Keratinocyte (primary cell): ENCODE data around the gene THAP9. TPM values are rescaled to one million over a fixed set of nuclear protein-coding genes. Genes with fewer than 3 reads are reported as not detected.

ENCODE experiments used
- DNase-seq: peaks from one replicate; pipeline ENCODE4 v3.0.0-alpha.2; 2011; ENCODE audit warnings: low read depth, missing footprints, low spot score
- FAIRE-seq: peaks from 2 replicates; lab custom pipeline; 2011; peaks lifted over from hg19 to GRCh38; lab: Jason Lieb, UNC
- H2AFZ ChIP-seq: 2 replicates; pipeline ENCODE4 v1.6.0; 2012; ENCODE audit warnings: low read length, control low read depth, inconsistent platforms; ENCODE audit not compliant: control insufficient read depth
- H3K27ac ChIP-seq: 2 replicates; pipeline ENCODE4 v1.5.1; 2011; ENCODE audit warnings: low read length; ENCODE audit not compliant: control insufficient read depth, insufficient read depth
- H3K27me3 ChIP-seq: 3 replicates; pipeline ENCODE4 v1.6.0; 2011; ENCODE audit warnings: low read length; ENCODE audit not compliant: control insufficient read depth, insufficient read depth; ENCODE audit errors: extremely low read depth
- H3K36me3 ChIP-seq, 2 experiments: 2 replicates in 1 of 2; 3 replicates in 1 of 2; pipeline ENCODE4 v1.5.1; 2011; ENCODE audit warnings: low read length in 2 of 2, mild to moderate bottlenecking in 1 of 2; ENCODE audit not compliant: control insufficient read depth in 2 of 2, insufficient read depth in 2 of 2; ENCODE audit errors: extremely low read depth in 1 of 2
- H3K4me1 ChIP-seq: 3 replicates; pipeline ENCODE4 v1.5.1; 2011; ENCODE audit warnings: low read length; ENCODE audit not compliant: control insufficient read depth, insufficient read depth; ENCODE audit errors: extremely low read depth
- H3K4me2 ChIP-seq: 3 replicates; pipeline ENCODE4 v1.6.0; 2011; ENCODE audit warnings: low read depth, low read length; ENCODE audit not compliant: control insufficient read depth, insufficient read depth; ENCODE audit errors: extremely low read depth
- H3K4me3 ChIP-seq, 3 experiments: fragments of 200-600 bp in 1 of 3; sonication (generic) in 1 of 3; 2 replicates in 2 of 3; 3 replicates in 1 of 3; pipeline ENCODE4 v1.5.1; 2011 to 2016; ENCODE audit warnings: low read length in 3 of 3, mild to moderate bottlenecking in 3 of 3, control low read depth in 2 of 3, inconsistent platforms in 1 of 3, low read depth in 1 of 3, mixed read lengths in 1 of 3, mixed run types in 1 of 3, moderate library complexity in 1 of 3; ENCODE audit not compliant: control insufficient read depth in 2 of 3, insufficient read depth in 2 of 3; ENCODE audit errors: extremely low read depth in 1 of 3
- H3K79me2 ChIP-seq: 2 replicates; pipeline ENCODE4 v1.6.0; 2012; ENCODE audit warnings: low read length; ENCODE audit not compliant: control insufficient read depth, insufficient read depth
- H3K9ac ChIP-seq: 3 replicates; pipeline ENCODE4 v1.6.0; 2011; ENCODE audit warnings: low read length; ENCODE audit not compliant: control insufficient read depth, insufficient read depth; ENCODE audit errors: extremely low read depth
- H3K9me1 ChIP-seq: 3 replicates; pipeline ENCODE4 v1.6.0; 2011; ENCODE audit warnings: low read length; ENCODE audit not compliant: control insufficient read depth, insufficient read depth; ENCODE audit errors: extremely low read depth
- H3K9me3 ChIP-seq: 2 replicates; pipeline ENCODE4 v1.5.1; 2012; ENCODE audit warnings: low read depth, low read length; ENCODE audit not compliant: control insufficient read depth
- H4K20me1 ChIP-seq: 3 replicates; pipeline ENCODE4 v1.6.0; 2011; ENCODE audit warnings: low read length; ENCODE audit not compliant: control insufficient read depth, insufficient read depth; ENCODE audit errors: extremely low read depth
- EZH2 ChIP-seq: IDR thresholded peaks from one replicate; pipeline ENCODE4 v1.6.1; 2012; ENCODE audit warnings: inconsistent platforms, mild to moderate bottlenecking, low read length, moderate library complexity
- dilution Hi-C: fragments of 300-500 bp; cut with MboI; formaldehyde crosslinking; loops from one replicate; pipeline ENCODE4 v1.7.0; 2020; ENCODE audit warnings: low sequenced_read_pairs; ENCODE audit not compliant: extremely low pct_ligation_motif_present
- polyA plus RNA-seq, 5 experiments: library from polyadenylated mRNA; depleted of rRNA in 3 of 5; stranded (reverse) in 3 of 5; stranded (forward) in 1 of 5; unstranded in 1 of 5; fragments of >200 nt; gene quantifications; 1 replicate in 1 of 5; 2 replicates in 3 of 5; 3 replicates in 1 of 5; pipeline versions ENCODE4 v1.2.1 to v1.2.3, GENCODE V29; 2011 to 2012; ENCODE audit warnings: missing spikeins in 2 of 5, low read depth in 1 of 5, low replicate concordance in 1 of 5
- TF ChIP-seq, protein P1 (sequence below), 3 experiments: IDR thresholded peaks in 1 of 3; conservative IDR thresholded peaks in 1 of 3; optimal IDR thresholded peaks in 1 of 3; 2 replicates in 2 of 3; 3 replicates in 1 of 3; pipeline versions ENCODE3 to v1.5.1; 2011; ENCODE audit warnings: low read length in 3 of 3, mild to moderate bottlenecking in 3 of 3, moderate library complexity in 2 of 3, control low read depth in 1 of 3, inconsistent platforms in 1 of 3; ENCODE audit not compliant: insufficient read depth in 2 of 3; ENCODE audit errors: extremely low read depth in 1 of 3

THAP9 gene
- polyA plus RNA-seq, 1 donor (not counting 4 experiments of a cell fraction or from before 2014, with no cell fraction given), result 1.9 TPM

- no peak overlapping the region for H3K9ac ChIP-seq
- dilution Hi-C loops, result no loop called here
- no peaks in the 10 kb centered on the region for H4K20me1 ChIP-seq
- FAIRE-seq, result no peak
- peaks cover 64% of the 10 kb centered on the region for H3K79me2 ChIP-seq
- no peaks in the 10 kb centered on the region for H3K27me3 ChIP-seq
- H3K9me3 ChIP-seq, result no peaks in the 10 kb centered on the region
- H2AFZ ChIP-seq, result no peak overlapping the region
- no peak overlapping the region for H3K27ac ChIP-seq
- H3K4me3 ChIP-seq, result no peak overlapping the region
- no peak overlapping the region for H3K4me2 ChIP-seq
- no peak for DNase-seq
- TF ChIP-seq EZH2, result no peak
- H3K36me3 ChIP-seq, result peaks cover 19 to 27% of the 10 kb centered on the region in 2 experiments
- H3K4me1 ChIP-seq, result peaks cover 27% of the 10 kb centered on the region
- no peaks in the 10 kb centered on the region for H3K9me1 ChIP-seq
Observed at GRCh38 chr4:82896755-82897154, 3.8 kb upstream of the THAP9 start.

DNA sequence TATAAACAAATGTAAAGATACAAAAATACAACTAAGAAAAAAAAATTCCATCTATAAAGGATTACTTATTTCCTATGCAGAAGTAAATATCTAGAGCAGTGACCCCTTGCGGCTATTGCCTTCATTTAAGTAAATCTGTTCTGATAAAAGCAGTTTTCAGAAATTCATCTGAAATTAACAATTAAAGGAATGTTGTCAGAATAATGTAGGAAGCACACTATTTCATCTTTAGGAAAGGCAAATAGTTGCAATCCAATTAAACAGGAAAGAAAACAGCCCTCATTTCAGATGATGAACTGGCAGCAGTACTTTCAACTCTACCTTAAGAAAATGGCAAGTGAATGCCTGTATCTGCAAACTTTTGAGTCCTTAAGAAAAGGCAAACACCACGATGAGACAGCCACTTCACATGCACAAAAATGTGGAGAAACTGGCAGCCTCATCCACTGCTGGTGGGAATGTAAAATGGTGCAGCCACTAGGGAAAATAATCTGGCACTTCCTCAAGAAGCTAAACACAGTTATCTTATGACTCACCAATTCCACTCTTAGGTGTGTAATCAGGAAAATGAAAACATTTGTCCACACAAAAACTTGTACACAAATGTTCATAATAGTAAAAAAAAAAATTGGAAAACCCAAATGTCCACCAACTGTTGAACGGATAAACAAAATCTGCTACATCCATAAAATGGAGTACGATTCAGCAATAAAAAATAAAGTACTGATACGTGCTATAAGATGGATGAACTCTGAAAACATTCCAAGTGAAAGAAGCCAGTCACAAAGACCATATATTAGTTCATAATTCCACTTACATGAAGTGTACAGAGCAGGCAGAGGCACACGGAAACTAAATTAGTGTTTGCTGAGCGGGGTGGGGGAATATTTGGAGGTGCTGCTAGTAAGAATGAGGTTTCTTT, 2.0 kb upstream of the THAP9 start:
- no peaks in the 10 kb centered on the region for H4K20me1 ChIP-seq
- DNase-seq (no peak), FAIRE-seq (peak; percentile 83)
- peak overlapping the region; percentile 78 for H3K4me2 ChIP-seq
- no peak overlapping the region for H2AFZ ChIP-seq
- H3K9me1 ChIP-seq, result no peaks in the 10 kb centered on the region
- dilution Hi-C loops, result no loop called here
- H3K9ac ChIP-seq, result peak overlapping the region; percentile 92
- peaks cover 21% of the 10 kb centered on the region for H3K4me1 ChIP-seq
- H3K36me3 ChIP-seq, result peaks cover 17 to 23% of the 10 kb centered on the region in 2 experiments
- TF ChIP-seq, protein P1, sequence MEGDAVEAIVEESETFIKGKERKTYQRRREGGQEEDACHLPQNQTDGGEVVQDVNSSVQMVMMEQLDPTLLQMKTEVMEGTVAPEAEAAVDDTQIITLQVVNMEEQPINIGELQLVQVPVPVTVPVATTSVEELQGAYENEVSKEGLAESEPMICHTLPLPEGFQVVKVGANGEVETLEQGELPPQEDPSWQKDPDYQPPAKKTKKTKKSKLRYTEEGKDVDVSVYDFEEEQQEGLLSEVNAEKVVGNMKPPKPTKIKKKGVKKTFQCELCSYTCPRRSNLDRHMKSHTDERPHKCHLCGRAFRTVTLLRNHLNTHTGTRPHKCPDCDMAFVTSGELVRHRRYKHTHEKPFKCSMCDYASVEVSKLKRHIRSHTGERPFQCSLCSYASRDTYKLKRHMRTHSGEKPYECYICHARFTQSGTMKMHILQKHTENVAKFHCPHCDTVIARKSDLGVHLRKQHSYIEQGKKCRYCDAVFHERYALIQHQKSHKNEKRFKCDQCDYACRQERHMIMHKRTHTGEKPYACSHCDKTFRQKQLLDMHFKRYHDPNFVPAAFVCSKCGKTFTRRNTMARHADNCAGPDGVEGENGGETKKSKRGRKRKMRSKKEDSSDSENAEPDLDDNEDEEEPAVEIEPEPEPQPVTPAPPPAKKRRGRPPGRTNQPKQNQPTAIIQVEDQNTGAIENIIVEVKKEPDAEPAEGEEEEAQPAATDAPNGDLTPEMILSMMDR (optimal IDR thresholded peaks at IDR 0.05 in 1 of 3, IDR thresholded peaks at IDR 0.05 in 1 of 3, conservative IDR thresholded peaks at IDR 0.05 in 1 of 3; ENCODE audit: extremely low read depth in 1 of 3, insufficient read depth in 2 of 3, low read length in 3 of 3), result peak in 2 of 3 experiments; percentile 16 to 31
- no peak for TF ChIP-seq EZH2
- no peaks in the 10 kb centered on the region for H3K9me3 ChIP-seq
- peak overlapping the region; percentile 75 to 98 (median 93) for H3K4me3 ChIP-seq
- peaks cover 62% of the 10 kb centered on the region for H3K79me2 ChIP-seq
- H3K27me3 ChIP-seq, result no peaks in the 10 kb centered on the region
- H3K27ac ChIP-seq, result peak overlapping the region; percentile 92
